MM.1S (cell line): ENCODE data around the gene MAU2.

Experiments used
- EZH2phosphoT487 ChIP-seq: fragments of 300-600 bp; sonication (generic); IDR thresholded peaks from 2 replicates; pipeline ENCODE4 v1.6.1; 2018; ENCODE audit warnings: antibody characterized with exemption, low read length
- TF ChIP-seq, protein P1 (sequence below): fragments of 300-600 bp; sonication (generic); IDR thresholded peaks from 2 replicates; pipeline ENCODE4 v1.5.1; 2016; ENCODE audit warnings: antibody characterized with exemption, low read length, mixed read lengths

DNA sequence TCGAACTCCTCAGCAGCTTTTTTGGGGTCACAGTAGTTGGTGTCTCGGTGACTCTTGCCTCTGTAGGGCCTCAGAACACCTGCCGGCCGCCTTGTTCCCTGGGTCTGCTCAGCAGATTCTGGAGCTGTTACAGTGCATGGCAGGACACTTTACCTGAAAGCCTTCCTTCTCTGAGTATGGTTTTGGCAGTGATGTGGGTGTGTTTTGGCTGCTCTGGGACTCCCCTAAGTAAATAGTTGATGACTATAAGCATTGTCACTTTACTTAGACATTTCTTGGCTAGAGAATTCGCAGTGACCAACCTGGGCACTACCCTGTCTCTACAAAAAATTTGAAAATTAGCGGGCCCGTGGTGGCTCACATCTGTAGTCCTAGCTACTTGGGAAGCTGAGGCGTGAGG, 7.0 kb downstream of the MAU2 start:
- TF ChIP-seq, protein P1, sequence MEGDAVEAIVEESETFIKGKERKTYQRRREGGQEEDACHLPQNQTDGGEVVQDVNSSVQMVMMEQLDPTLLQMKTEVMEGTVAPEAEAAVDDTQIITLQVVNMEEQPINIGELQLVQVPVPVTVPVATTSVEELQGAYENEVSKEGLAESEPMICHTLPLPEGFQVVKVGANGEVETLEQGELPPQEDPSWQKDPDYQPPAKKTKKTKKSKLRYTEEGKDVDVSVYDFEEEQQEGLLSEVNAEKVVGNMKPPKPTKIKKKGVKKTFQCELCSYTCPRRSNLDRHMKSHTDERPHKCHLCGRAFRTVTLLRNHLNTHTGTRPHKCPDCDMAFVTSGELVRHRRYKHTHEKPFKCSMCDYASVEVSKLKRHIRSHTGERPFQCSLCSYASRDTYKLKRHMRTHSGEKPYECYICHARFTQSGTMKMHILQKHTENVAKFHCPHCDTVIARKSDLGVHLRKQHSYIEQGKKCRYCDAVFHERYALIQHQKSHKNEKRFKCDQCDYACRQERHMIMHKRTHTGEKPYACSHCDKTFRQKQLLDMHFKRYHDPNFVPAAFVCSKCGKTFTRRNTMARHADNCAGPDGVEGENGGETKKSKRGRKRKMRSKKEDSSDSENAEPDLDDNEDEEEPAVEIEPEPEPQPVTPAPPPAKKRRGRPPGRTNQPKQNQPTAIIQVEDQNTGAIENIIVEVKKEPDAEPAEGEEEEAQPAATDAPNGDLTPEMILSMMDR: no peak
- no peak for TF ChIP-seq EZH2phosphoT487
